OCI-LY7 (cell line): ENCODE data around the gene TRAF5. TPM values are rescaled to one million over a fixed set of nuclear protein-coding genes. Genes with fewer than 3 reads are reported as not detected.
"Not testable (repeated sequence)": the region's sequence is repeated elsewhere in the genome, so short reads cannot be mapped to it uniquely, and the experiment has no call there.

Experiments
- BruUV-seq: library from RNA; stranded (reverse); fragments of 400-500 nt; replicated peaks from 2 replicates; lab custom pipeline; 2021; lab: Mats Ljungman, UMichigan
- CTCF ChIA-PET: fragments of 300-600 bp; sonication (Branson Sonifier 250); formaldehyde crosslinking; loops from one replicate; lab custom pipeline; 2022; ENCODE audit warnings: antibody characterized with exemption; ENCODE audit not compliant: unreplicated experiment; lab: Charles Lee
- POLR2A ChIA-PET: fragments of 300-600 bp; sonication (Branson Sonifier 250); formaldehyde crosslinking; loops from one replicate; lab custom pipeline; 2022; ENCODE audit warnings: antibody characterized with exemption; lab: Charles Lee
- DNase-seq: peaks from one replicate; pipeline ENCODE4 v3.0.0-alpha.2; 2015; ENCODE audit warnings: low spot score
- H2AFZ ChIP-seq: fragments of 200-600 bp; sonication (generic), shearing (Covaris generic); 2 replicates; pipeline ENCODE4 v1.6.1; 2014; ENCODE audit warnings: mild to moderate bottlenecking, antibody characterized with exemption, low read length, moderate library complexity
- H3K27ac ChIP-seq: fragments of 200-600 bp; sonication (generic); 2 replicates; pipeline ENCODE4 v1.5.1; 2014; ENCODE audit warnings: mixed run types, low read depth, mild to moderate bottlenecking, moderate library complexity, low read length, inconsistent platforms; ENCODE audit not compliant: poor library complexity, severe bottlenecking
- H3K36me3 ChIP-seq: fragments of 200-600 bp; sonication (generic); 2 replicates; pipeline ENCODE4 v1.6.1; 2014; ENCODE audit warnings: mild to moderate bottlenecking, antibody characterized with exemption, low read length, moderate library complexity, mixed read lengths; ENCODE audit not compliant: insufficient read depth
- H3K4me1 ChIP-seq: fragments of 200-600 bp; sonication (generic); 2 replicates; pipeline ENCODE4 v1.5.1; 2014; ENCODE audit warnings: mild to moderate bottlenecking, low read length; ENCODE audit not compliant: insufficient read depth, poor library complexity, severe bottlenecking
- H3K4me2 ChIP-seq: fragments of 200-600 bp; sonication (generic); 2 replicates; pipeline ENCODE4 v1.6.1; 2014; ENCODE audit warnings: mild to moderate bottlenecking, low read length
- H3K4me3 ChIP-seq: fragments of 200-600 bp; sonication (generic); 2 replicates; pipeline ENCODE4 v1.5.1; 2014; ENCODE audit warnings: mild to moderate bottlenecking, low read depth, low read length; ENCODE audit not compliant: poor library complexity, severe bottlenecking
- H3K79me2 ChIP-seq: fragments of 200-600 bp; sonication (generic); 2 replicates; pipeline ENCODE4 v1.6.1; 2016; ENCODE audit warnings: low read depth, mild to moderate bottlenecking, low read length, moderate library complexity, mixed read lengths; ENCODE audit not compliant: insufficient read depth
- H3K9me2 ChIP-seq: fragments of 200-600 bp; sonication (generic); 2 replicates; pipeline ENCODE4 v1.6.1; 2016; ENCODE audit warnings: mild to moderate bottlenecking, low read length, mixed read lengths; ENCODE audit not compliant: insufficient read depth
- H3K9me3 ChIP-seq: fragments of 200-600 bp; sonication (generic); 2 replicates; pipeline ENCODE4 v1.6.1; 2014; ENCODE audit warnings: mild to moderate bottlenecking, mixed run types, low read length, mixed read lengths
- H4K20me1 ChIP-seq: fragments of 200-600 bp; sonication (generic); 2 replicates; pipeline ENCODE4 v1.6.1; 2014; ENCODE audit warnings: mild to moderate bottlenecking, antibody characterized with exemption, low read length, moderate library complexity, mixed read lengths; ENCODE audit not compliant: insufficient read depth
- CTCF ChIP-seq: fragments of 200-600 bp; sonication (generic); conservative IDR thresholded peaks from 2 replicates; pipeline ENCODE4 v1.5.1; 2014; ENCODE audit warnings: mild to moderate bottlenecking, antibody characterized with exemption, low read length, moderate library complexity, mixed read lengths
- EZH2phosphoT487 ChIP-seq: fragments of 200-600 bp; sonication (generic); IDR thresholded peaks from 2 replicates; pipeline ENCODE4 v1.6.1; 2018; ENCODE audit warnings: low read depth, borderline replicate concordance, mild to moderate bottlenecking, mixed run types, antibody characterized with exemption, low read length, moderate library complexity, mixed read lengths
- intact Hi-C: fragments of 100-400 bp; cut with micrococcal nuclease; formaldehyde crosslinking; loops from one replicate; pipeline ENCODE4 v1.10.0; 2022; ENCODE audit not compliant: unreplicated experiment
- total RNA-seq, 2 experiments: library from RNA; depleted of rRNA in 1 of 2; stranded (reverse); fragments of >200 nt in 1 of 2; shearing (Covaris generic) in 1 of 2; gene quantifications; 2 replicates each; pipeline ENCODE4 v1.2.3, GENCODE V29; 2014 to 2022

The TRAF5 gene
- total RNA-seq, 2 experiments from 2014 or later, result 24.2 to 54.4 TPM

- H3K36me3 ChIP-seq, result 0 out of 2 replicates have a peak, but pooled peaks cover 4% of the 10 kb centered on the region
- no peak overlapping the region for H2AFZ ChIP-seq
- H3K27ac ChIP-seq, result no peak overlapping the region
- intact Hi-C loops, result no loop called here
- H3K4me1 ChIP-seq, result no peaks in the 10 kb centered on the region
- CTCF ChIA-PET, result no interaction called here
- DNase-seq, result no peak
- H3K79me2 ChIP-seq, result no peaks in the 10 kb centered on the region
- no TSS peak for BruUV-seq
- no peaks in the 10 kb centered on the region for H4K20me1 ChIP-seq
- TF ChIP-seq EZH2phosphoT487 (no peak), CTCF (no peak)
- no peaks in the 10 kb centered on the region for H3K9me2 ChIP-seq
- no peak overlapping the region for H3K4me2 ChIP-seq
- no peaks in the 10 kb centered on the region for H3K9me3 ChIP-seq
- POLR2A ChIA-PET, result no interaction called here
- no peak overlapping the region for H3K4me3 ChIP-seq
Measured at GRCh38 chr1:211393203-211393602, 66.6 kb downstream of the TRAF5 start.

- peaks cover 23% of the 10 kb centered on the region for H3K4me1 ChIP-seq
- intact Hi-C loops, H3K4me2 ChIP-seq, H3K4me3 ChIP-seq, H3K9me3 ChIP-seq, POLR2A ChIA-PET, BruUV-seq, H3K27ac ChIP-seq, DNase-seq, CTCF ChIA-PET, H4K20me1 ChIP-seq, H2AFZ ChIP-seq, H3K9me2 ChIP-seq, H3K36me3 ChIP-seq, H3K79me2 ChIP-seq: not testable (repeated sequence)
Measured at GRCh38 chr1:211398266-211398930, 71.8 kb downstream of the TRAF5 start.

GRCh38 chr1:211399851-211400393, 73.3 kb downstream of the TRAF5 start:
- POLR2A ChIA-PET, result interaction anchor here (0.6 to 1.9 kb wide), 4 partner anchors 68 to 76 kb away, joined by 3 to 10 read pairs (median 4); no protein-coding TSS in a partner anchor
- H4K20me1 ChIP-seq, H3K36me3 ChIP-seq, intact Hi-C loops, H3K4me3 ChIP-seq, H3K79me2 ChIP-seq, BruUV-seq, H3K9me2 ChIP-seq, H3K9me3 ChIP-seq, CTCF ChIA-PET: not testable (repeated sequence)
- peak; percentile 63 for DNase-seq
- Histone ChIP-seq H2AFZ (peak overlapping the region; percentile 48; the same call in 1 of the 2 replicates), H3K4me1 (peaks cover 23% of the 10 kb centered on the region), H3K4me2 (peak overlapping the region; percentile 36), H3K27ac (peak overlapping the region; percentile 72)

- H3K9me3 ChIP-seq, CTCF ChIA-PET, BruUV-seq, H3K4me3 ChIP-seq, H4K20me1 ChIP-seq, H3K4me2 ChIP-seq, H2AFZ ChIP-seq, H3K36me3 ChIP-seq, intact Hi-C loops, H3K79me2 ChIP-seq, DNase-seq, H3K9me2 ChIP-seq, H3K27ac ChIP-seq: not testable (repeated sequence)
- peaks cover 23% of the 10 kb centered on the region for H3K4me1 ChIP-seq
- POLR2A ChIA-PET, result interaction anchor here (0.5 to 1.9 kb wide), 2 partner anchors 51 to 73 kb away, joined by 4 to 10 read pairs; no protein-coding TSS in a partner anchor
Measured at GRCh38 chr1:211401751-211402150, 75.1 kb downstream of the TRAF5 start.

GRCh38 chr1:211406086-211406485, 79.5 kb downstream of the TRAF5 start:
- H3K4me1 ChIP-seq, H2AFZ ChIP-seq, H3K9me2 ChIP-seq, H3K4me2 ChIP-seq, H3K79me2 ChIP-seq, H3K36me3 ChIP-seq, CTCF ChIA-PET, H3K4me3 ChIP-seq, BruUV-seq, H3K27ac ChIP-seq, intact Hi-C loops, DNase-seq, H3K9me3 ChIP-seq, H4K20me1 ChIP-seq: not testable (repeated sequence)
- POLR2A ChIA-PET, result interaction anchor here (0.6 kb wide), 1 partner anchor 57 kb away, joined by 3 read pairs; no protein-coding TSS in a partner anchor
